Prostate gland (tissue), 2 donors: ENCODE measurements around the gene PLEKHH3.

Source experiments
- POLR2A ChIP-seq: fragments of 450-650 bp; IDR thresholded peaks from one replicate; pipeline ENCODE4 v1.6.1; 2016; ENCODE audit warnings: antibody characterized with exemption, mild to moderate bottlenecking
- TF ChIP-seq, protein P1 (sequence below), 4 experiments: fragments of 200-600 bp in 2 of 4; fragments of 450-650 bp in 2 of 4; sonication (generic) in 2 of 4; IDR thresholded peaks; 1 replicate in 3 of 4; 2 replicates in 1 of 4; pipeline ENCODE4 v1.5.1; 2016 to 2019; ENCODE audit warnings: antibody characterized with exemption in 4 of 4, mild to moderate bottlenecking in 2 of 4, moderate library complexity in 2 of 4

DNA sequence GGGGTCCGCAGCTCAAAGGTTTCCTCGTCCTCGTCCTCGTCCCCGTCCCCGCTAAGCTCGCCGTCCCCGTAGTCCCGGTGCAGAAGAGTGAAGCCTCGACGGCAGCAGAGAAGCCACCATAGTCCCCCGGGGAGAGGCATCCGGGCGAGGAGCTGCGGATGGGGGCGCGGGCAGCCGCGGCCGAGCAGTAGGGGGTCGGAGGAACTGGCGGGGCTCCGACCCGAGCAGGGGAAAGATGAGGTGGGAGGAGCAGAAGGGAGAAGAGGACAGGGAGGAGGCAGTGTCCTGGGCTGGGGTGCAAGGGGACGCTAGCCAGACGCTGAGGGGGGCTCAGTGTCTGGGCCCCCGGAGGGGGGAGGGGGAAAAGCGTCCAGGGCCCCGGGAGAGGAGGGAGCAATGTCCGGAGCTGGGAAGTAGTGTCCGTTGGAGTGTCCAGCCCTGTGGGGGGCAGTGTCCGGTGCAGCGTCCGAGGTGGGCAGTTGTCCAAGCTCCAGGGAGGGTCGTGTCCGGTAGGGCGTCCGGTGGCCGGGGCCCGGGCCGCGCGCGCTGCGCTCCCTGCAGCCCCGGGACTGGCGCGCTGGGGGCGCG, at the start of gene PLEKHH3:
- TF ChIP-seq, protein P1, sequence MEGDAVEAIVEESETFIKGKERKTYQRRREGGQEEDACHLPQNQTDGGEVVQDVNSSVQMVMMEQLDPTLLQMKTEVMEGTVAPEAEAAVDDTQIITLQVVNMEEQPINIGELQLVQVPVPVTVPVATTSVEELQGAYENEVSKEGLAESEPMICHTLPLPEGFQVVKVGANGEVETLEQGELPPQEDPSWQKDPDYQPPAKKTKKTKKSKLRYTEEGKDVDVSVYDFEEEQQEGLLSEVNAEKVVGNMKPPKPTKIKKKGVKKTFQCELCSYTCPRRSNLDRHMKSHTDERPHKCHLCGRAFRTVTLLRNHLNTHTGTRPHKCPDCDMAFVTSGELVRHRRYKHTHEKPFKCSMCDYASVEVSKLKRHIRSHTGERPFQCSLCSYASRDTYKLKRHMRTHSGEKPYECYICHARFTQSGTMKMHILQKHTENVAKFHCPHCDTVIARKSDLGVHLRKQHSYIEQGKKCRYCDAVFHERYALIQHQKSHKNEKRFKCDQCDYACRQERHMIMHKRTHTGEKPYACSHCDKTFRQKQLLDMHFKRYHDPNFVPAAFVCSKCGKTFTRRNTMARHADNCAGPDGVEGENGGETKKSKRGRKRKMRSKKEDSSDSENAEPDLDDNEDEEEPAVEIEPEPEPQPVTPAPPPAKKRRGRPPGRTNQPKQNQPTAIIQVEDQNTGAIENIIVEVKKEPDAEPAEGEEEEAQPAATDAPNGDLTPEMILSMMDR (IDR thresholded peaks at IDR 0.05): peak in 1 of 4 experiments; percentile 38
- TF ChIP-seq POLR2A: peak; percentile 93
